Mesenchymal stem cell (in vitro differentiated cells and primary cell): Measurements from ENCODE around the gene TRIM69.
A peak's percentile ranks its signal among the peaks of the same experiment; 100 is the strongest.
"Not testable (repeated sequence)": the region's sequence is repeated elsewhere in the genome, so short reads cannot be mapped to it uniquely, and the experiment has no call there.

ENCODE experiments used
- DNase-seq: peaks from one replicate; pipeline ENCODE4 v3.0.0-alpha.2; 2013
- H2AFZ ChIP-seq: one replicate; pipeline ENCODE4 v1.6.1; 2013; ENCODE audit warnings: low read depth, mild to moderate bottlenecking, control low read depth, inconsistent platforms, low read length, moderate library complexity
- H2AK5ac ChIP-seq: 2 replicates; pipeline ENCODE4 v1.6.1; 2013; ENCODE audit warnings: low read length, moderate library complexity, mild to moderate bottlenecking, inconsistent platforms; ENCODE audit not compliant: severe bottlenecking
- H2BK120ac ChIP-seq: one replicate; pipeline ENCODE4 v1.6.1; 2013; ENCODE audit warnings: low read depth, mild to moderate bottlenecking, inconsistent platforms, low read length, moderate library complexity
- H2BK12ac ChIP-seq, 2 experiments: one replicate each; pipeline ENCODE4 v1.6.1; 2013; ENCODE audit warnings: inconsistent platforms in 2 of 2, low read length in 2 of 2, mild to moderate bottlenecking in 2 of 2, moderate library complexity in 2 of 2, control low read depth in 1 of 2
- H2BK15ac ChIP-seq: one replicate; pipeline ENCODE4 v1.6.1; 2013; ENCODE audit warnings: mild to moderate bottlenecking, low read depth, inconsistent platforms; ENCODE audit not compliant: poor library complexity, severe bottlenecking
- H2BK5ac ChIP-seq: 2 replicates; pipeline ENCODE4 v1.6.1; 2013; ENCODE audit warnings: low read depth, mild to moderate bottlenecking, low read length, control low read depth, inconsistent platforms; ENCODE audit not compliant: poor library complexity, severe bottlenecking
- H3K14ac ChIP-seq, 2 experiments: one replicate each; pipeline ENCODE4 v1.6.1; 2013; ENCODE audit warnings: inconsistent platforms in 2 of 2, low read length in 2 of 2, control low read depth in 1 of 2, mild to moderate bottlenecking in 1 of 2, moderate library complexity in 1 of 2
- H3K18ac ChIP-seq, 2 experiments: one replicate each; pipeline ENCODE4 v1.6.1; 2013; ENCODE audit warnings: inconsistent platforms in 2 of 2, low read length in 2 of 2, control low read depth in 1 of 2, low read depth in 1 of 2, mild to moderate bottlenecking in 1 of 2
- H3K23ac ChIP-seq, 2 experiments: one replicate each; pipeline ENCODE4 v1.6.1; 2013; ENCODE audit warnings: inconsistent platforms in 2 of 2, low read length in 2 of 2, mild to moderate bottlenecking in 2 of 2, moderate library complexity in 2 of 2, control low read depth in 1 of 2
- H3K27ac ChIP-seq: 2 replicates; pipeline ENCODE4 v1.5.1; 2013; ENCODE audit warnings: mild to moderate bottlenecking, moderate library complexity, low read length, control low read depth, inconsistent platforms; ENCODE audit not compliant: poor library complexity, severe bottlenecking
- H3K27me3 ChIP-seq, 2 experiments: 2 replicates each; pipeline versions ENCODE4 v1.6.1 to v1.7.0; 2013; ENCODE audit warnings: low read length in 2 of 2, mild to moderate bottlenecking in 2 of 2, moderate library complexity in 2 of 2, control low read depth in 1 of 2, inconsistent platforms in 1 of 2; ENCODE audit not compliant: control insufficient read depth in 1 of 2, insufficient read depth in 1 of 2
- H3K36me3 ChIP-seq, 2 experiments: 2 replicates each; pipeline versions ENCODE4 v1.6.1 to v1.7.0; 2013; ENCODE audit warnings: low read length in 2 of 2, control low read depth in 1 of 2, inconsistent platforms in 1 of 2, low read depth in 1 of 2, mild to moderate bottlenecking in 1 of 2; ENCODE audit not compliant: insufficient read depth in 2 of 2, control insufficient read depth in 1 of 2
- H3K4ac ChIP-seq, 2 experiments: one replicate each; pipeline ENCODE4 v1.6.1; 2013; ENCODE audit warnings: inconsistent platforms in 2 of 2, low read length in 2 of 2, mild to moderate bottlenecking in 2 of 2, moderate library complexity in 2 of 2, control low read depth in 1 of 2, low read depth in 1 of 2
- H3K4me1 ChIP-seq: 2 replicates; pipeline ENCODE4 v1.6.1; 2013; ENCODE audit warnings: low read depth, low read length, control low read depth; ENCODE audit not compliant: control insufficient read depth, insufficient read depth
- H3K4me2 ChIP-seq: 2 replicates; pipeline ENCODE4 v1.6.1; 2013; ENCODE audit warnings: low read length, mild to moderate bottlenecking, inconsistent platforms; ENCODE audit not compliant: poor library complexity, severe bottlenecking
- H3K4me3 ChIP-seq, 2 experiments: 2 replicates each; pipeline versions ENCODE4 v1.5.1 to v1.7.0; 2013; ENCODE audit warnings: low read length in 2 of 2, mild to moderate bottlenecking in 2 of 2, control low read depth in 1 of 2, low read depth in 1 of 2; ENCODE audit not compliant: insufficient read depth in 1 of 2
- H3K79me1 ChIP-seq: replicated peaks from 2 replicates; pipeline ENCODE4 v1.6.1; 2013; ENCODE audit warnings: mild to moderate bottlenecking, control low read depth, low read length, inconsistent platforms; ENCODE audit not compliant: poor library complexity, severe bottlenecking
- H3K9ac ChIP-seq: 2 replicates; pipeline ENCODE4 v1.7.0; 2013; ENCODE audit warnings: mild to moderate bottlenecking, low read length, moderate library complexity
- H3K9me3 ChIP-seq: 2 replicates; pipeline ENCODE4 v1.7.0; 2013; ENCODE audit warnings: mild to moderate bottlenecking, low read length; ENCODE audit not compliant: control insufficient read depth
- H4K8ac ChIP-seq: one replicate; pipeline ENCODE4 v1.6.1; 2013; ENCODE audit warnings: inconsistent platforms, mild to moderate bottlenecking, low read length, moderate library complexity
- H4K91ac ChIP-seq: one replicate; pipeline ENCODE4 v1.6.1; 2013; ENCODE audit warnings: mild to moderate bottlenecking, low read length, inconsistent platforms
- WGBS: methylation state at CpG from one replicate; pipeline ENCODE4 v1.1.7; 2013; ENCODE audit warnings: mixed read lengths; 5-methylcytosine and 5-hydroxymethylcytosine counted together

Gene TRIM69

DNA sequence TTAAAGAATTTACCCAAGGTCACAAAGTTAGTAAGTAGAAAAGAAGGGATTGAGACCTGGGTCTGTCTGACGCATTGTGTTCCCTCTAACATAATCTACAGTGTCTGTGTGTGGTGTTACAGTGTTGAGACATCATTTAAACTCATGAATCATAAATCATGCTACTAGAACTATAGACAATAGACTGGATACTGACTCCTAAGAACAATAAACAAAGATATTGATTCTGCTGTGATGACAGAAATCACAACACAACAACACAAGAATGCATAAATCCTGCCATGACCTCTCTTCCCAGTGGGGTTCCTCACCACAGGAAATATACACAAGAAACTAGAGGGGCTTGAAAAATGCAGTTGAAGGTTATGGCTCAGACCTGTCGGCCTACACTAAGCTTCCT is 44.3 kb downstream of the TRIM69 start:
- 87% methylated on average over 1 of the region's 2 CpGs for WGBS
- Histone ChIP-seq H3K27me3 (no peaks in the 10 kb centered on the region), H2AFZ (no peak overlapping the region)

DNA sequence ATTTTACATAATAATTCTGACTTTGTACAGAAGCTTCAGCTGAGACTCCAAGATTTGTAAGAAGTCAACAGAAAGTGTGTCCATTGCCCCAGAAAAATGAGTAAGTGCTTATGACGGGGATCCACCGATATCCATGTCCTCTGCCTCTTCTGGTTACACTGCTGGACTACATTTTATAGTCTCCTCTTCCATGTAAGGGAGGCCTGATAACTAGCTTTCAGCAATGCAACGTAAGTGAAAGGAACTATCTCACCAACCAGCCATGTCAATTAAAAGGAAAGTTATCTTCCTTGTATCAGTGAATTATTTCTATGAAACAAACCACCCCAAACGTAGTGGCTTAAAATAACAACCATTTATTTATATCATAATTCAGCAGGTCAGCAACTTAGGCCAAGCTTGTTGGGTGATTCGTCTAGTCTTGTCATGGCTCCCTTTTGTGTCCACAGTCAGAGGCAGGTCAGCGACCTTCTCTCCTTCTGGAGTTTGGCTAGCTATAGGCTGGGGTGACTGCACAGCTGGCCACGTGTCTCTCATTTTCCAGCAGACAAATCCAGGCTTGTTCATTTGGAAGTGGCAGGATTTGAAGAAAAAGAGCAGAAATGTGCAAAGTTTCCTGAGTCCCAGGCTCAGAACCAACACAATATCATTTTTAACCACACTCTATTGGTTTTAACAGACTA is 44.9 kb downstream of the TRIM69 start:
- 89% methylated on average over 7 of the region's 7 CpGs for WGBS

More for the DNA sequence above, 44.3 kb downstream of the TRIM69 start:
- Histone ChIP-seq H2AK5ac (no peak overlapping the region), H3K9ac (no peak overlapping the region), H2BK120ac (no peak overlapping the region), H3K14ac (no peak overlapping the region), H3K23ac (no peak overlapping the region), H3K4ac (no peak overlapping the region), H3K4me2 (no peak overlapping the region), H2BK12ac (no peak overlapping the region), H4K8ac (no peak overlapping the region), H3K4me1 (no peaks in the 10 kb centered on the region), H4K91ac (no peak overlapping the region), H2BK5ac (no peak overlapping the region), H2BK15ac (no peak overlapping the region), H3K27ac (no peak overlapping the region), H3K9me3 (no peaks in the 10 kb centered on the region), H3K4me3 (no peak overlapping the region), H3K79me1 (no peaks in the 10 kb centered on the region), H3K18ac (no peak overlapping the region), H3K36me3 (no peaks in the 10 kb centered on the region)
- DNase-seq = no peak

GRCh38 chr15:44782516-44782915 is 46.2 kb downstream of the TRIM69 start:
- no peak overlapping the region for H3K9ac ChIP-seq

More for the DNA sequence above, 44.9 kb downstream of the TRIM69 start:
- Histone ChIP-seq H3K14ac (no peak overlapping the region), H4K8ac (no peak overlapping the region), H3K4me2 (no peak overlapping the region), H3K9ac (no peak overlapping the region), H3K27ac (no peak overlapping the region), H2AK5ac (no peak overlapping the region), H2BK15ac (no peak overlapping the region), H3K18ac (no peak overlapping the region), H2BK5ac (no peak overlapping the region), H3K23ac (no peak overlapping the region), H4K91ac (no peak overlapping the region), H3K4ac (no peak overlapping the region), H2BK12ac (no peak overlapping the region), H2AFZ (no peak overlapping the region), H2BK120ac (no peak overlapping the region), H3K4me3 (no peak overlapping the region), H3K9me3 (no peaks in the 10 kb centered on the region), H3K4me1 (no peaks in the 10 kb centered on the region), H3K79me1 (no peaks in the 10 kb centered on the region), H3K36me3 (no peaks in the 10 kb centered on the region), H3K27me3 (no peaks in the 10 kb centered on the region)
- DNase-seq = no peak

GRCh38 chr15:44784918-44785274 is 48.6 kb downstream of the TRIM69 start:
- not testable (repeated sequence) for H2BK120ac ChIP-seq, H3K9me3 ChIP-seq, H4K8ac ChIP-seq, H3K18ac ChIP-seq, H4K91ac ChIP-seq, H3K27ac ChIP-seq, H2AFZ ChIP-seq, H3K14ac ChIP-seq, H3K4me2 ChIP-seq, H3K4ac ChIP-seq, DNase-seq, H3K79me1 ChIP-seq, H2BK15ac ChIP-seq, H3K36me3 ChIP-seq, H3K23ac ChIP-seq, H2BK5ac ChIP-seq, H3K4me1 ChIP-seq
- Histone ChIP-seq H2BK12ac (peak overlapping the region in 1 of 2 experiments; percentile 44), H3K9ac (peak overlapping the region; percentile 97), H3K27me3 (peaks cover 0 to 12% of the 10 kb centered on the region in 2 experiments), H3K4me3 (peak overlapping the region in 1 of 2 experiments; percentile 87), H2AK5ac (peak overlapping the region; percentile 57)
- 74% methylated on average over 4 of the region's 5 CpGs for WGBS

More at GRCh38 chr15:44782516-44782915, 46.2 kb downstream of the TRIM69 start:
- H2AFZ ChIP-seq = no peak overlapping the region
- no peak overlapping the region for H3K14ac ChIP-seq
- no peak overlapping the region for H2BK120ac ChIP-seq
- H3K79me1 ChIP-seq = no peaks in the 10 kb centered on the region
- no peak overlapping the region for H3K27ac ChIP-seq
- H3K4me1 ChIP-seq = no peaks in the 10 kb centered on the region
- no peak overlapping the region for H2AK5ac ChIP-seq
- no peak for DNase-seq
- no peak overlapping the region for H3K4ac ChIP-seq
- peaks cover 0 to 2% of the 10 kb centered on the region in 2 experiments for H3K27me3 ChIP-seq
- no peak overlapping the region for H4K91ac ChIP-seq
- H2BK5ac ChIP-seq = no peak overlapping the region
- H3K23ac ChIP-seq = no peak overlapping the region
- no peak overlapping the region for H2BK12ac ChIP-seq
- H2BK15ac ChIP-seq = no peak overlapping the region
- no peak overlapping the region for H4K8ac ChIP-seq
- 49% methylated on average over 3 of the region's 3 CpGs for WGBS
- H3K36me3 ChIP-seq = no peaks in the 10 kb centered on the region
- no peak overlapping the region for H3K18ac ChIP-seq
- no peak overlapping the region for H3K4me2 ChIP-seq
- H3K4me3 ChIP-seq = no peak overlapping the region
- no peaks in the 10 kb centered on the region for H3K9me3 ChIP-seq
